GM12872 (cell line): ENCODE data around the gene AMER2.

Experiments used
- CTCF ChIP-seq: IDR thresholded peaks from 3 replicates; pipeline ENCODE4 v1.5.1; 2011; ENCODE audit warnings: low read depth, mild to moderate bottlenecking, low read length, moderate library complexity; ENCODE audit not compliant: insufficient read depth

The AMER2 gene

GRCh38 chr13:25175026-25175425, 2.9 kb upstream of the AMER2 start:
- no peak for TF ChIP-seq CTCF

GRCh38 chr13:25174304-25174703, 2.2 kb upstream of the AMER2 start:
- TF ChIP-seq CTCF: no peak

GRCh38 chr13:25172303-25172630, 179 bp upstream of the AMER2 start:
- TF ChIP-seq CTCF: no peak

- no peak for TF ChIP-seq CTCF
Observed at GRCh38 chr13:25171170-25171516, 945 bp downstream of the AMER2 start.

- TF ChIP-seq CTCF: no peak
Observed at GRCh38 chr13:25170554-25171111, 1.5 kb downstream of the AMER2 start.

- no peak for TF ChIP-seq CTCF
Observed at GRCh38 chr13:25169951-25170553, 2.0 kb downstream of the AMER2 start.

- TF ChIP-seq CTCF: no peak
Observed at GRCh38 chr13:25169356-25169755, 2.7 kb downstream of the AMER2 start.
